Chondrocyte (in vitro differentiated cells): Measurements from ENCODE around the gene IER2. TPM values are rescaled to one million over a fixed set of nuclear protein-coding genes. Genes with fewer than 3 reads are reported as not detected.

Experiments used
- total RNA-seq: library from RNA; stranded (reverse); gene quantifications from 3 replicates; pipeline ENCODE4 v1.2.1, GENCODE V29; 2021

IER2 gene
- total RNA-seq, 1 donor from 2014 or later: 58.5 TPM

Other genes with a start within 250 kb of the IER2 start
- gene SYCE2, start 231.1 kb upstream of the IER2 start, total RNA-seq: 0.53 TPM in 1 of 3 replicates, not detected in the others
- gene FARSA, start 216.7 kb upstream of the IER2 start, total RNA-seq: 46.4 to 53.3 TPM (median 47.4 TPM) in 3 replicates
- gene CALR, start 211.8 kb upstream of the IER2 start, total RNA-seq: 1,165 to 1,556 TPM (median 1,179 TPM) in 3 replicates
- gene RAD23A, start 204.5 kb upstream of the IER2 start, total RNA-seq: 71.6 to 94.9 TPM (median 72.4 TPM) in 3 replicates
- 28.8 to 31.3 TPM (median 29.1 TPM) in 3 replicates for gene GADD45GIP1, start 193.2 kb upstream of the IER2 start, total RNA-seq
- 0.36 to 0.57 TPM (median 0.41 TPM) in 3 replicates for gene DAND5, start 180.8 kb upstream of the IER2 start, total RNA-seq
- 95.4 to 117 TPM (median 98.9 TPM) in 3 replicates for gene NFIX, start 154.9 kb upstream of the IER2 start, total RNA-seq
- 0.38 to 0.47 TPM in 2 of 3 replicates, not detected in the other for gene LYL1, start 47.6 kb upstream of the IER2 start, total RNA-seq
- 25.4 to 35.8 TPM (median 28.9 TPM) in 3 replicates for gene TRMT1, start 33.7 kb upstream of the IER2 start, total RNA-seq
- gene NACC1, start 32.1 kb upstream of the IER2 start, total RNA-seq: 45.2 to 49.5 TPM (median 47.3 TPM) in 3 replicates
- gene STX10, start within 50 bp of the IER2 start, total RNA-seq: 42.9 to 53.0 TPM (median 45.6 TPM) in 3 replicates